CD8-positive, alpha-beta memory T cell (primary cell): ENCODE data around the gene OR7A10. TPM values are rescaled to one million over a fixed set of nuclear protein-coding genes. Genes with fewer than 3 reads are reported as not detected.
A peak's percentile ranks its signal among the peaks of the same experiment; 100 is the strongest.

Experiments used
- CTCF ChIA-PET: fragments of 350-600 bp; sonication (Branson Sonifier 250); formaldehyde crosslinking; loops from one replicate; lab custom pipeline; 2021; ENCODE audit warnings: antibody characterized with exemption; lab: Charles Lee
- POLR2A ChIA-PET: fragments of 350-600 bp; sonication (Branson Sonifier 250); formaldehyde crosslinking; loops from one replicate; lab custom pipeline; 2021; ENCODE audit warnings: antibody characterized with exemption; lab: Charles Lee
- DNase-seq, 5 donors: peaks; one replicate each; pipeline versions ENCODE4 v3.0.0 to v3.0.0-alpha.2; 2020 to 2022; ENCODE audit warnings: mixed read lengths in 1 of 5
- H3K27ac ChIP-seq: one replicate; pipeline ENCODE4 v1.7.0; 2013; ENCODE audit warnings: low read depth, mild to moderate bottlenecking, low read length, moderate library complexity
- H3K27me3 ChIP-seq: 2 replicates; pipeline ENCODE4 v1.7.0; 2013; ENCODE audit warnings: low read length, mild to moderate bottlenecking; ENCODE audit not compliant: insufficient read depth, poor library complexity, severe bottlenecking
- H3K36me3 ChIP-seq: 2 replicates; pipeline ENCODE4 v1.7.0; 2013; ENCODE audit warnings: mild to moderate bottlenecking, low read length, moderate library complexity; ENCODE audit not compliant: insufficient read depth
- H3K4me1 ChIP-seq: 2 replicates; pipeline ENCODE4 v1.7.0; 2013; ENCODE audit warnings: mild to moderate bottlenecking, low read length, moderate library complexity; ENCODE audit not compliant: insufficient read depth
- H3K4me3 ChIP-seq: 2 replicates; pipeline ENCODE4 v1.7.0; 2013; ENCODE audit warnings: mild to moderate bottlenecking, low read length
- H3K9me3 ChIP-seq: 2 replicates; pipeline ENCODE4 v1.7.0; 2013; ENCODE audit warnings: mild to moderate bottlenecking, low read length
- H3K27ac Mint-ChIP-seq, 8 donors: one replicate each; pipeline ENCODE4 v1.8.0; 2020 to 2021; ENCODE audit warnings: mixed read lengths in 8 of 8, mild to moderate bottlenecking in 6 of 8, inconsistent platforms in 3 of 8, moderate library complexity in 3 of 8
- H3K27me3 Mint-ChIP-seq, 2 donors: one replicate each; pipeline ENCODE4 v1.8.0; 2020 to 2021; ENCODE audit warnings: mixed read lengths in 2 of 2, mild to moderate bottlenecking in 1 of 2, moderate library complexity in 1 of 2
- H3K36me3 Mint-ChIP-seq, 3 donors: one replicate each; pipeline ENCODE4 v1.8.0; 2020 to 2021; ENCODE audit warnings: mixed read lengths in 3 of 3, inconsistent platforms in 1 of 3, mild to moderate bottlenecking in 1 of 3
- H3K4me1 Mint-ChIP-seq, 3 donors: one replicate each; pipeline ENCODE4 v1.8.0; 2020 to 2021; ENCODE audit warnings: mixed read lengths in 3 of 3, inconsistent platforms in 1 of 3, mild to moderate bottlenecking in 1 of 3
- H3K4me3 Mint-ChIP-seq, 7 donors: one replicate each; pipeline ENCODE4 v1.8.0; 2020 to 2021; ENCODE audit warnings: mixed read lengths in 7 of 7, mild to moderate bottlenecking in 6 of 7, moderate library complexity in 4 of 7, inconsistent platforms in 2 of 7
- H3K9me3 Mint-ChIP-seq, 5 donors: one replicate each; pipeline ENCODE4 v1.8.0; 2020 to 2022; ENCODE audit warnings: mixed read lengths in 5 of 5, mild to moderate bottlenecking in 3 of 5, moderate library complexity in 2 of 5, inconsistent platforms in 1 of 5
- polyA plus RNA-seq: library from polyadenylated mRNA; unstranded; fragments of 300-500 nt; fragmentation: Illumina TruSeq; gene quantifications from one replicate; pipeline ENCODE4 v1.2.3, GENCODE V29; 2021
- total RNA-seq, 2 experiments: library from RNA; stranded (reverse); gene quantifications; one replicate each; pipeline ENCODE4 v1.2.3, GENCODE V29; 2021

The OR7A10 gene
- total and polyA plus RNA-seq, 3 experiments from 2014 or later = not detected

- DNase-seq = no peak
- Mint-ChIP-seq H3K4me1 (no peaks in the 10 kb centered on the region), H3K27me3 (peaks cover 31 to 32% of the 10 kb centered on the region in 2 donors), H3K36me3 (no peaks in the 10 kb centered on the region), H3K27ac (no peak overlapping the region), H3K9me3 (peaks cover 0 to 4% (median 0%) of the 10 kb centered on the region in 5 donors), H3K4me3 (no peak overlapping the region)
- no peak overlapping the region for H3K27ac ChIP-seq
- ChIA-PET CTCF (no interaction called here), POLR2A (no interaction called here)
- H3K36me3 ChIP-seq = no peaks in the 10 kb centered on the region
- no peaks in the 10 kb centered on the region for H3K27me3 ChIP-seq
- H3K9me3 ChIP-seq = no peaks in the 10 kb centered on the region
- no peak overlapping the region for H3K4me3 ChIP-seq
- H3K4me1 ChIP-seq = no peaks in the 10 kb centered on the region
Observed at GRCh38 chr19:14840206-14840605, 8.5 kb downstream of the OR7A10 start.

GRCh38 chr19:14837391-14837790 is 11.3 kb downstream of the OR7A10 start:
- H3K4me1 Mint-ChIP-seq = no peaks in the 10 kb centered on the region
- Histone ChIP-seq H3K4me1 (no peaks in the 10 kb centered on the region), H3K27me3 (no peaks in the 10 kb centered on the region), H3K36me3 (no peaks in the 10 kb centered on the region), H3K9me3 (no peaks in the 10 kb centered on the region), H3K27ac (no peak overlapping the region), H3K4me3 (no peak overlapping the region)
- no peak overlapping the region for H3K4me3 Mint-ChIP-seq
- ChIA-PET CTCF (no interaction called here), POLR2A (no interaction called here)
- H3K9me3 Mint-ChIP-seq = no peaks in the 10 kb centered on the region
- DNase-seq = no peak
- H3K27me3 Mint-ChIP-seq = peaks cover 19 to 24% of the 10 kb centered on the region in 2 donors
- H3K27ac Mint-ChIP-seq = no peak overlapping the region
- H3K36me3 Mint-ChIP-seq = no peaks in the 10 kb centered on the region

GRCh38 chr19:14835011-14835410 is 13.7 kb downstream of the OR7A10 start, which contains the start of the genes OR7A5 and OR7C1:
Gene OR7A5, minus strand, starts transcription at chr19:14835185. Its CDS starts 6,944 bp downstream, at chr19:14828241.
Gene OR7C1, minus strand, starts transcription at chr19:14835185. Its CDS starts 35,049 bp downstream, at chr19:14800136.
- Mint-ChIP-seq H3K36me3 (no peaks in the 10 kb centered on the region), H3K4me1 (no peaks in the 10 kb centered on the region), H3K9me3 (no peaks in the 10 kb centered on the region), H3K27me3 (peaks cover 15 to 19% of the 10 kb centered on the region in 2 donors), H3K4me3 (peak within 1 kb of the TSS in 1 of 7 donors; percentile 70), H3K27ac (peak within 1 kb of the TSS in 1 of 8 donors; percentile 12)
- Histone ChIP-seq H3K4me1 (no peaks in the 10 kb centered on the region), H3K4me3 (no peak within 1 kb of the TSS), H3K27me3 (no peaks in the 10 kb centered on the region), H3K9me3 (no peaks in the 10 kb centered on the region), H3K27ac (no peak within 1 kb of the TSS), H3K36me3 (no peaks in the 10 kb centered on the region)
- CTCF ChIA-PET = no interaction called here
- no peak for DNase-seq
- POLR2A ChIA-PET = no interaction called here

GRCh38 chr19:14830702-14831101 is 18.0 kb downstream of the OR7A10 start:
- CTCF ChIA-PET = no interaction called here
- H3K9me3 ChIP-seq = no peaks in the 10 kb centered on the region

DNA sequence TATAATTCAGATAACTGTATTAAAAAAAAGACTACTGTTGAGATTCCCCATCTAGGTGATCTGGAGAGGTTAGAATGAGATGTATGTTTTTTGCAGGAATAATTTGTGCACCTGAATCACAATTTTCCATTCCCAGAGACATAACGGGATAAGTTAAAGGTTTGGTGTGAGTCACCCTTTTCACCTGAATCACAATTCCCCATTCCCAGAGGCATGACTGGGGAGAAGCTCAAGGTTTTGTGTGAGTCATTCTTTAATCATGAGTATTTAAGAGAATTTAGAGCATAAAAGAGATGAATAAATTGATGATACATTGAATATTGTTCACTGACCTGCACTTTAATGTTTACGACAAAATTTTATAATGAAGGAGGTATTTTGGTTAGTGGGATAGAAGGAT is 22.7 kb downstream of the OR7A10 start:
- DNase-seq = no peak
- Mint-ChIP-seq H3K4me1 (no peaks in the 10 kb centered on the region), H3K27ac (no peak overlapping the region), H3K4me3 (no peak overlapping the region), H3K36me3 (no peaks in the 10 kb centered on the region), H3K9me3 (peaks cover 0 to 7% (median 0%) of the 10 kb centered on the region in 5 donors), H3K27me3 (peaks cover 20 to 61% of the 10 kb centered on the region in 2 donors)
- Histone ChIP-seq H3K27ac (no peak overlapping the region), H3K9me3 (no peaks in the 10 kb centered on the region), H3K4me3 (no peak overlapping the region), H3K27me3 (no peaks in the 10 kb centered on the region), H3K4me1 (no peaks in the 10 kb centered on the region), H3K36me3 (no peaks in the 10 kb centered on the region)
- ChIA-PET POLR2A (no interaction called here), CTCF (no interaction called here)

More at GRCh38 chr19:14830702-14831101, 18.0 kb downstream of the OR7A10 start:
- H3K4me3 ChIP-seq = no peak overlapping the region
- no peak for DNase-seq
- Mint-ChIP-seq H3K4me1 (no peaks in the 10 kb centered on the region), H3K27me3 (peaks cover 3 to 44% of the 10 kb centered on the region in 2 donors), H3K9me3 (peaks cover 0 to under 1% (median 0%) of the 10 kb centered on the region in 5 donors), H3K4me3 (no peak overlapping the region), H3K36me3 (no peaks in the 10 kb centered on the region), H3K27ac (no peak overlapping the region)
- H3K27me3 ChIP-seq = no peaks in the 10 kb centered on the region
- H3K36me3 ChIP-seq = no peaks in the 10 kb centered on the region
- POLR2A ChIA-PET = no interaction called here
- no peak overlapping the region for H3K27ac ChIP-seq
- H3K4me1 ChIP-seq = no peaks in the 10 kb centered on the region

- Histone ChIP-seq H3K27ac (no peak overlapping the region), H3K36me3 (no peaks in the 10 kb centered on the region), H3K4me3 (no peak overlapping the region), H3K4me1 (no peaks in the 10 kb centered on the region), H3K9me3 (no peaks in the 10 kb centered on the region), H3K27me3 (no peaks in the 10 kb centered on the region)
- ChIA-PET POLR2A (no interaction called here), CTCF (no interaction called here)
- Mint-ChIP-seq H3K27me3 (peaks cover 20 to 50% of the 10 kb centered on the region in 2 donors), H3K4me3 (no peak overlapping the region), H3K27ac (no peak overlapping the region), H3K4me1 (no peaks in the 10 kb centered on the region), H3K9me3 (peaks cover 0 to 7% (median 0%) of the 10 kb centered on the region in 5 donors), H3K36me3 (no peaks in the 10 kb centered on the region)
- DNase-seq = no peak
Observed at GRCh38 chr19:14821937-14822336, 26.8 kb downstream of the OR7A10 start.

- Histone ChIP-seq H3K9me3 (no peaks in the 10 kb centered on the region), H3K4me3 (no peak overlapping the region), H3K27ac (no peak overlapping the region), H3K36me3 (no peaks in the 10 kb centered on the region), H3K27me3 (no peaks in the 10 kb centered on the region), H3K4me1 (no peaks in the 10 kb centered on the region)
- Mint-ChIP-seq H3K4me3 (no peak overlapping the region), H3K9me3 (peaks cover 0 to 3% (median 0%) of the 10 kb centered on the region in 5 donors), H3K27ac (no peak overlapping the region), H3K4me1 (no peaks in the 10 kb centered on the region), H3K36me3 (no peaks in the 10 kb centered on the region), H3K27me3 (peaks cover 4 to 18% of the 10 kb centered on the region in 2 donors)
- ChIA-PET POLR2A (no interaction called here), CTCF (no interaction called here)
- DNase-seq = no peak
Observed at GRCh38 chr19:14818588-14818987, 30.1 kb downstream of the OR7A10 start.

DNA sequence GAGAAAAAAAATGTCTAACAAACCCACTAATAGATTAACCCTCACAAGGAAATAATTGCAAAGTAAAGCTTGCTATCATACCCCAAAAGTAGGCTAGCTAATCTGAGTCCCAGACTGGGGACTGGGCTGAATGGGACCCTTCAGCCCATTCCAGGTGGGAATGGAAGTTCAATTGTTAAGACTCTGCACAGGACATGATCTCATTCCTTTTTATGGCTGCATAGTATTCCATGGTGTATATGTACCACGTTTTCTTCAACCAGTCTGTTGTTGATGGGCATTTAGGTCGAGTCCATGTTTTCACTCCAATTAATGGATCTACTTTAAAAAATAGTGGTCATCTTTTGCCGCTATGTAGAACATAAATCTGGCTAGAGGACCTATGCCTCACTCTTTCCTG is 31.7 kb downstream of the OR7A10 start:
- Histone ChIP-seq H3K4me3 (no peak overlapping the region), H3K36me3 (no peaks in the 10 kb centered on the region), H3K27me3 (no peaks in the 10 kb centered on the region), H3K27ac (no peak overlapping the region), H3K9me3 (no peaks in the 10 kb centered on the region), H3K4me1 (no peaks in the 10 kb centered on the region)
- H3K36me3 Mint-ChIP-seq = no peaks in the 10 kb centered on the region
- CTCF ChIA-PET = no interaction called here
- no peaks in the 10 kb centered on the region for H3K4me1 Mint-ChIP-seq
- POLR2A ChIA-PET = no interaction called here
- peaks cover 0 to 3% (median 0%) of the 10 kb centered on the region in 5 donors for H3K9me3 Mint-ChIP-seq
- no peak for DNase-seq
- no peak overlapping the region for H3K4me3 Mint-ChIP-seq
- peaks cover 1 to 13% of the 10 kb centered on the region in 2 donors for H3K27me3 Mint-ChIP-seq
- no peak overlapping the region for H3K27ac Mint-ChIP-seq
